Breast epithelium (tissue), 3 donors: ENCODE measurements around the gene STARD13.

Experiments used
- CTCF ChIP-seq, 3 donors: fragments of 450-650 bp; IDR thresholded peaks; one replicate each; pipeline ENCODE4 v1.5.1; 2016 to 2017; ENCODE audit warnings: antibody characterized with exemption in 3 of 3, mild to moderate bottlenecking in 3 of 3, moderate library complexity in 3 of 3
- POLR2AphosphoS5 ChIP-seq, 3 donors: sonication (generic); formaldehyde crosslinking; IDR thresholded peaks; one replicate each; pipeline ENCODE4 v1.6.1; 2017; ENCODE audit warnings: antibody characterized with exemption in 3 of 3

DNA sequence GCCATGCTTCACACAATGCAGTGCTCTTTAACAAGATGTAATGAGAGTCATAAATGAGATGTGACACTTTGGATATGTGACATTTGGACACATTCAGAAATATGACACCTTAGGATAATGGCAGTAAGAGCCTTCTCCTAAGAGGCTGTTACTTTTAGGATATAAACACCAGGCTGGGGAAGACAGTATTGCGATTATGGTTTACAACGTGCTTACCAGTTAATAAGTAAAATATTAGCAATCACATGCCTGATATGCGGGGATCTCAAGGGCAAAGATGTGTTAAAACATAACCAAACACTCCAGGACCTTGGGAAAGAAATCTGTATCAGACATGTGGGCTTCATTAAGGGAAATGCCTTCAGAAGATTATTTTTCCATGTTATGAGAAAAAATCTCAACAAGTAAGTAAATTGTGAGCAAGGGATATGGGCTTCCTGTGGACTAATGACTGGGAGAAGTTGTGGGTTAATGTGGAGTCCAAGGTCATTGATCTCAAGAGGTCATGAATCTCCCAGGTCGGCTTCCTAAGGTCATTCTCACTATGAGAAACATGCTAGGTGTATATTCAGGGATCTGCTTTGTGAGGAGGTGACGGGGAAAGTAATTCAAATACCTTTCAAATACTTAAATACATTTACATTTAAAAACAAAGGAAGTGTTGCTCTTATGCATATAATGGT is 105.3 kb downstream of the STARD13 start:
- TF ChIP-seq CTCF (IDR thresholded peaks at IDR 0.05) (no peak), POLR2AphosphoS5 (IDR thresholded peaks at IDR 0.05) (no peak)
